Mucosa of gallbladder (tissue), 1 donor: ENCODE data around the gene ARF1. TPM values are rescaled to one million over a fixed set of nuclear protein-coding genes. Genes with fewer than 3 reads are reported as not detected.

Source experiments
- DNase-seq: peaks from one replicate; pipeline ENCODE4 v3.0.0-alpha.2; 2020; ENCODE audit warnings: low spot score
- total RNA-seq: library from RNA; stranded (reverse); gene quantifications from one replicate; pipeline ENCODE4 v1.2.1, GENCODE V29; 2021
- donor health status: DM: no; HTN: no; CAD: no.

The ARF1 gene
- total RNA-seq, 1 donor from 2014 or later = 419 TPM

DNA sequence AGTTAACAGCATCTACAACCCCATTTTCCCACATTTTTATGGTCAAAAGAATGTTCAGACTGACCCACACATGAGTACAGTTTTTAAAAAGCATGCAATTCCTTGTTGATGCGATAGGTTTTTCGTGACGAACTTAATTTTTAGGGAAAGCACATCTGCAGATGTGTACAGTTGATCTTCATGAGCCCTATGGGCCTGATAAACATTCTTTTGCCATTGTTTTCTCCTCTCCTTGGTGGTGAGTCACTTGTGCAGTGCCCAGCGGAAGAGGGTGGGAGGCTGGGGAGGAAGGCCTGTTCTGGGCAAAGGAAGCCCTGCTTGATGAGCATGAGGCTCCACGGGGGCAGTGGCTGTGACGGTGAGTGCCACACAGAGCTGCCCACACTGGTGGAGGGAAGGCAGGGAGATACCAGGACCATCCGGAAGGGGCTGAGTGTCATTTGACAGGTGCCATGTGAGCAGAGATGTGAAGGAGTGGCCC, 5.3 kb downstream of the ARF1 start:
- no peak for DNase-seq

DNA sequence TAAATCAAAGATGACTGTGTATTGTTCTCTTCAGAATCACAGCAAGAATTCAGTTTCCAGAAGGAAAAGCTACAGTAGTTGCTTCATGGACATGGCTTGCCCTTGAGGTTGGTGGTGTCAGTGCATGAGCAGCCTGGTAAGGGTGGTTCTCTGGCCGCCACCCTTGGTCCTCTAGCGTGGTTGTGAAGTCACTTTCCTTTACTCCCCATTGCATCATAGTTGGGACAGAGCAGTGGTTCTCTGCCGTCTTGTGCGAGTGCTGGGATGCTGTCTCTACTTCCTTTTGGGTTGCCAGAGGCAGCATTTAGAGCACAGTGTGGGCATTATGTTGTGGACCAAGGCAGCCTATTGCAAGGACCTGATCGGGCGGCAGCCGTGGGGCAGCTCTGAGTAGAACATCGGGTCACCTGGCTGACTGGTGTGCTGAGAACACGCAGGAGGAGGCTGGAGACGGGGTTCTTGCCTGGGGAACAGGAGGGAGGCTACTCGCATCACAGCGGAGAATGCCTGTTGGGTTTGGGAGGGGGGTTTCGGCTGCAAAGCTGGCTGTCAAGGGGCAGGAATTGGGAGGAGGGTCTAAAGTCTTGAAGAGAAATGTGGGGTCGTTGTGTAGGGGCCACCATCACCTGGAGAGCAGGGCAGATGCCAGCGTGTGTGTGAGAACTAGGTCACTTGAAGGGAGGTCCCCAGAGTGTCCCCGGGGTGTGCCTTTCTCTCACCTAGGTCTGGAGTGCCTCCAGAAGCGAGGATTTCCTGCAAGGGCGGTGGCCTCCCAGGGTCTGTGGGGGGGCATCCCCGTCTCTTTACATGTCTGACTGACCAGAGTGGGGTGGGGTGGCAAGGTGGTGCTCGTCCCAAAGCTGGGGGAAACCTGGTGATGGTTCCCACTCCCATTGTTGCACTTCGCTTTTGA, 6.3 kb downstream of the ARF1 start:
- no peak for DNase-seq

DNA sequence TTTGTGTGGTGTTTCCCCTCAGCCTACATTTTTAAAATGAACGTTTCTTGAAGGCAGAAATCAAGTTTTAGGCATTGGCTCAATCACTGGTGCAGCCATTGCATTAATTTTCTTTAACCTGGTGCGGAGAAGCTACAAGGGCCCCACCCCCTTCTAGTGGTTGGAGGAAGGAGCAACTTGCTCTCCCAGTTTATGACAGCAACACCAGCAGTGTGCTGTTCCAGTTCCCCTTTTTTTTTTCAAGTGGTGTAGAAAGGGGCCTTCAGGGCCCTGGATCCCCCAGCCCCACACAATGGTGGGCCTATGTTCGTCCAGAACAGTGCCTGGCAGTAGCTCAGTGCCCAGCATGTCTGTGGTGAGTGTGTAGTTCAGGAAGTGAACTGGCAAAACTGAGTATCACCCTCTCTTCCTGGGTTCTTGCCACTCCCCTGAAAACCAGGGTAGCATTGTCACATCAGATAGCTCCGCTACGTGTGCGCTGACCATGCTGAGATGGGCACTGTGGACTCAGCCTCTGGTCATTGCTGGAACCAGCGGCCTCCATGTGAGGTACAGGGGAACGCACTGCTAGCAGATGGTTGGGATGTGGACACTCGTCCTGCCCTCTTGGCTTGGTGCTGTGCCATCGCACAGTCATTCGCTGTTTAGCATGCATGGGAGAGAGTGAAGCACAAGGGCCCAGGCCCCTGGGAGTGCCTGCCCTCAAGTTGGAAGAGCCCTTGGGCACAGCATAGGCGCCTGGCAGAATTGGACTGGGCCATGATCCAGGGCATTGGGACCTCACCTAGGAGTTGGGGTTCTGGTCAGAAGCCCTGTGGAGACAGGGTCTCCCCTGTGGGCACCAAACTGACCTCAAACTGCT, 7.2 kb downstream of the ARF1 start:
- no peak for DNase-seq

DNA sequence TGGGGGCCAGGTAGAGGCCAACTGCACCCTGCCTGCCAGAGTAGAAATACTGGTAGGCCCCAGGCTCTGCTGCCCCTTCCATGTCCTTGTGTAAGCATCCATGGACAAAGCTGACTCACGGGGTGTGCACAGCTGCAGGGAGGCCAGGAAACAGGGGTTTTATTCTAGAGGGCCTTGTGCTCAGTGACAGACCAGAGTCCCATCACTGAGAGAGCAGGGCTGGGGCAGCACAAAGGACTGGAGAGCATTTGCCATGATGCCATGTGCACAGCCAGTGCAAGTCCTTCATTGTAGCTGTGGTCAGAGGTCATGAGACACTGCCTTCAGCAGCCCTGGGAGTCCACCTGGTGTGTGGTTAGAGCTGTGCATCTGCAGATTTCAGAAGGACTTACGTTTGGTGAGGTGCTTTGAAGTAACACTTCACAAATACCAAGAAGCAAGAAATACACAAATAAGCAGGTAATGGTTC, 8.1 kb downstream of the ARF1 start:
- DNase-seq = no peak

DNA sequence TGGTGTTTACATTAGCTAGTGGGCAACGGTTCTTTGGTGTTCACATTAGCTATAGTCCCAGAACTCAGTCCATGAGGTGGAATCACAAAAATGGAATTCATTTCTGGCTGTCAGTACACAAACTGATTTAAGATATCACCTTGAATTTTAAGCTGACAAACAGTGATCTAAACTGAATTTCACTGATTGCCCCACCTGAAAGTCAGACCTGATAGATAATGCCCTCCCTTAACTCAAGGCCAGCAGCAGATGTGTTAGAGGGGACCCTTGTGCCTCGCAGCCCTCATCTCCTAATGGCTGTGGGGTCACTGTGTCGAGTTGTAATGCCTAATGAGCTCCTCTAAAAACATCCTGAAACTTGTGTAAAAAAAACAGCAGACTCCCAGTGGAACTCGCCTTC, 8.6 kb downstream of the ARF1 start:
- DNase-seq = no peak

DNA sequence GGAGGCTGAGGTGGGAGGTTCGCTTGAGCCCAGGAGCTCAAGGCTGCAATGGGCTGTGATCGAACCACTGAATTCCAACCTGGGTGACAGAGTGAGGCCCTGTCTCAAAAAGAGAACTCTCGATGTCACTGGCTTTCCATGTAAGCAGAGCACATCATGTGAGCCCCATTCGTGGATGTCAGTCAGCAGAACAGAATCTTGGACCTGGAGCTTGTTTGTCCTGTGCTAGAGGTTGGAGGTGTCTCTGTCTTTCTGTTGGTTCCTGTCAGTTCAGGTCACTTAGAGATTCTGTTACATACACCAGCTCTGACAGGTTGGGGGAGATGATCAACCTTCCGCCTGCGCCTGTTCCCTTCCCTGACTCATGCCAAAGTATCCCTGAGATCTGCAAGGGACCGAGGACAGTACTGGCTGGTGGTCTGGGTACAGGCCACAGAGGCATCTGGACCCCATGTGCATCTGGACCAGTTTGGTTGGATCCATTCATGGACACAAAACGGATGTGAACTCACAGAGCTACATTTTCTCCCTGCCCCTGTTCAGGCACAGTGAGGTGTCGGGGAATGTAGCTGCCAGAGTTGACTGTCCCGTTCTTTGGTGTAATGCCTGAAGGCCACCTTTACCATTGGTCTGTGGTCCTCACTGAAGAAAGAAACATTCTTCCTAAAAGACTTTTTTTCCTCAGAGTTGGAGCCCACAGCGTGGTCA, 10.0 kb downstream of the ARF1 start:
- DNase-seq = no peak

DNA sequence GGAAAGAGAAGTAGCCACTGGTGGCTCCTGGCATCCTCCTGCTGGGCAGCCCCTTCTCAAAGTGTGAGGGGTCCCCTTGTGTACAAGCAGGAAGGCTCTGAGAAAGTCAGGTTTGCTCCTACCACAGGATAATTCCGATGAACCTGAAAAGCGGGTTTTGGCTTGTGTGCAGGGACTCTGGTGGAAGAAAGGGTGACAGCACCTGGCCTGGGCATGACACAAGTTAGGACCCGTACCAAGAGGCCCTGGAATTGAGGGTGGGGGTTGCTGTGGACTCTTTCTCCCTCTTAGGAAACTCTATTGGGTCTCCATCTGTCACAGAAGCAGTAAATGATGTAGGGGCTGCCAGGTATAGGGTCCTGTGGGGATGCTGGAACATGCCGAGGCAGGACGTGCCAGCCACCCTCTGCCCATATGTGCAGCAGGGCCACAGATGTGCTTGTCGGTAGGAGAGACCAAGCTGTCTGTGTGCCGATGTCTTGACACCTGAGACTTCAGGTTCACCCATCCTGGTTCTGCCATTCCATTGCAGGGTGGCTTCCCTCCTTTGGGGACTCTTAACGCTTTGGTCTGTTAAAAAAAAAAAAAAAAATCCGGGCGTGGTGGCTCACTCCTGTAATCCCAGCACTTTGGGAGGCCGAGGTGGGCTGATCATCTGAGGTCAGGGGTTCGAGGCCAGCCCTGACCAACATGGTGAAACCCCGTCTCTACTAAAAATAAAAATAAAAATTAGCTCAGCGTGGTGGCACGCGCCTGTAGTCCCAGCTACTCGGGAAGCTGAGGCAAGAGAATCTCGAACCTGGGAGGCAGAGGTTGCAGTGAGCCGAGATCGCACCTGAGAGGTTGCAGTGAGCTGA, 10.8 kb downstream of the ARF1 start:
- DNase-seq = no peak

DNA sequence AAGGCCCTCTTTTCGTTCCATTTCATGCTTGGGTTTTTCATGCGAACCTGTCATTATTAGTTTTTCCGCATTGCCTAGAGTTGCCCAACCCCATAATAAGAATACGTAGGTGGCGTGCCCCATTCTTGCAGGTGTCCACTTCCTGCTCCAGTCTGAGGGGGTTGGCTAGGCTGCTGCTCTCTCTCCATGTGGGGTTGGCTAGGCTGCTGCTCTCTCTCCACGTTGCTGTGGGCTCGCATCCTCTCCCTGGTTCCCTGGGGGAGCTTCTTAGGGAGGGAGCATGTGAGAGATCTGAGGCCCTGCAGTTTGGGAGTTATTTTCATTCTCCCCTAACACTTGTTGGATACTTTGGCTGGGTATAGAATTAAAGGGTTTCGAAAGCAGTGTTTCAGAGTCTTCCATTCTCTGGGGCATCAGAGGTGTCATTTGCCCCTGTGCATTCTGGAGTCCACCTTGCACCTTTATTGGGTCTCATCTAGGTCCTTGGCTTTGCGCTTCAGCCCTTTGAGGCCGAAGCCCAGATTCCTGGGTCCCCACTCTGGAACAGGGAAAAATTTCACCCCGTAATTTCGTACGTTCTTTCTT, 12.0 kb downstream of the ARF1 start:
- no peak for DNase-seq

DNA sequence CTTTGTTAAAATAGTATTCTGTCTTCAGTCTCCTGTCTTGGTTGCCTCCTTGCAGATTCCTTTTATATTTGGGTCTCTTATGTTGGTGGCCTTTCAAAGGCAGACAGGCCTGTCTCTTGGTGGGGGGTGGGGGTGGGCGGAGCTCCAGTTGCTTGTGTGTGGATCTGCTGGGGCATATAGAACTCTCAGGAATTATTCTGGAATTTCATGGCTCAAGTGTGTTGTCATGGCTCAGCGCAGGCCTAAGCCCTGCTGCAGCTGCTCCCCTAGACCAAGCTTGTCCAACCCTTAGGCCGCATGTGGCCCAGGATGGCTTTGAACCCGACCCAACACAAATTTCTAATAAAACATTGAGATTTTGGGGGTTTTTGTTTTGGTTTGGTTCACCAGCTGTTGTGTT, 12.7 kb downstream of the ARF1 start:
- DNase-seq = no peak

DNA sequence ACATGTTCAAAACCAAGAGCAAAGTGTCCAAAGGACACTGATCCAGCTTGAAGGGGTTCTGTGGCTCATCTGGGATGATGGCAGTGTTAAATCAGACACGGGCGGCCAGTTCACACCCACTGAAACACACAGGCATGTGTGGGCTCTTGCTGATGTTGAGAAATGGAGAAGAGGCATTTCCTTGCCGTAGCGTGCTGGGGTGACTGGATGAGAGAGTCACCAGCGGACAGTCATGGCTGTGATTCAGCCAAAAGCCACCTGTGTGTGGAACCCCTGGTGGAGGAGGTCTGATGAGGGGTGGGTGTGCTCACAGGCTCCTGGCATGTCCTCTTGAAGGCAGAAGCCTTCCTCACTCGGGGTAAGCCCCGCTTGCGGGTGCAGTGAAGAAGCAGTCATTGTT, 13.4 kb downstream of the ARF1 start:
- DNase-seq = no peak

DNA sequence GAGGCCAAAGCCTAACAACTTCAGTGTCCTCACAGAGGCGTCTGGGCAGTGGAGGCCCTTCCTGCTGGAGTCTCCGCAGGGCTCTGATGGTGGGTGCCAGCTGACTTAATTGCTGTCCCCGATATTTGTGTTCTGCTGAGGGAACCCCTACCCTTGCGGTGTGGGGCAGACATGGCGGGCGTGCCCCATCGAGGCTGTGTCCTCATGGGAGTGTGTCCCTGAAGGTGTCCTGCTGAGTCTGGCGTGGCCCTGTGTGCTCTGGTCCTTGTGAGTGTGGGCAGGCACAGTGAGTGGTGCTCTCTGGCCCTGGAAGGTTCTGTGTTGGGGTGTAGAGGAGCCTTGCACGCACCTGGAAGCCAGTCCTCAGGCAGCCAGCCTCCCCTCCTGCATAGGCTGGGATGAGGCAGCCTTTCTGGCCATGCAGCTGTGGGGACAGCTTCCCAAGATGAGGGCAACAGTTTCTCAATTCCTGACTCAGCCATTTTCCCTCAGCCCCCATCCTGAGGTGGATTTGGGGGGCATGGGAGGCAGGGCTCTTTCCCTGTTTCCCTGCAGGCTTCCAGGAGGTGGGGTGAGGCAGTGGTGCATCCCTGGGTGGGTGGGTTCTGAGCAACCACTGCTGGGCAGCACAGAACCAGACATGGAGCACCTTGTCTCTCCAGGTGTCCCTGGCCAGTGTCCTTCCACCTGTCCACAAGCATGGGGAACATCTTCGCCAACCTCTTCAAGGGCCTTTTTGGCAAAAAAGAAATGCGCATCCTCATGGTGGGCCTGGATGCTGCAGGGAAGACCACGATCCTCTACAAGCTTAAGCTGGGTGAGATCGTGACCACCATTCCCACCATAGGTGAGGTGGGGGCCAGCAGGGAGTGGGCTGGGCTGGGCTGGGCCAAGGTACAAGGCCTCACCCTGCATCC, 14.2 kb downstream of the ARF1 start:
- no peak for DNase-seq

DNA sequence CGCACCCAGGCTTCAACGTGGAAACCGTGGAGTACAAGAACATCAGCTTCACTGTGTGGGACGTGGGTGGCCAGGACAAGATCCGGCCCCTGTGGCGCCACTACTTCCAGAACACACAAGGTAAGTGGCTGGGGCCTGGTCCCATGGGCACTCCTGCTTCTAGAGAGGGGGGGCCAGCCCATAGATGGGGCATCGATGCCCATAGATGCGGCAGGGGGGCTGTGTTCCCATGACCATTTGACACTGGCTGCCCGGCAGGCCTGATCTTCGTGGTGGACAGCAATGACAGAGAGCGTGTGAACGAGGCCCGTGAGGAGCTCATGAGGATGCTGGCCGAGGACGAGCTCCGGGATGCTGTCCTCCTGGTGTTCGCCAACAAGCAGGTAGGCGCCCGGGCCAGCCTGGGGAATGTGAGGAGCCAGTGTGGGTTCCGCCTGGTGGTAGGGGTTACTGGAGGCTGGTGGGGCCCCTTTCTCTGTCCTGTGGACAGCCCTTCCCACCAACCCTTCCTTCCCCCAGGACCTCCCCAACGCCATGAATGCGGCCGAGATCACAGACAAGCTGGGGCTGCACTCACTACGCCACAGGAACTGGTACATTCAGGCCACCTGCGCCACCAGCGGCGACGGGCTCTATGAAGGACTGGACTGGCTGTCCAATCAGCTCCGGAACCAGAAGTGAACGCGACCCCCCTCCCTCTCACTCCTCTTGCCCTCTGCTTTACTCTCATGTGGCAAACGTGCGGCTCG, 15.0 kb downstream of the ARF1 start:
- DNase-seq = no peak

DNA sequence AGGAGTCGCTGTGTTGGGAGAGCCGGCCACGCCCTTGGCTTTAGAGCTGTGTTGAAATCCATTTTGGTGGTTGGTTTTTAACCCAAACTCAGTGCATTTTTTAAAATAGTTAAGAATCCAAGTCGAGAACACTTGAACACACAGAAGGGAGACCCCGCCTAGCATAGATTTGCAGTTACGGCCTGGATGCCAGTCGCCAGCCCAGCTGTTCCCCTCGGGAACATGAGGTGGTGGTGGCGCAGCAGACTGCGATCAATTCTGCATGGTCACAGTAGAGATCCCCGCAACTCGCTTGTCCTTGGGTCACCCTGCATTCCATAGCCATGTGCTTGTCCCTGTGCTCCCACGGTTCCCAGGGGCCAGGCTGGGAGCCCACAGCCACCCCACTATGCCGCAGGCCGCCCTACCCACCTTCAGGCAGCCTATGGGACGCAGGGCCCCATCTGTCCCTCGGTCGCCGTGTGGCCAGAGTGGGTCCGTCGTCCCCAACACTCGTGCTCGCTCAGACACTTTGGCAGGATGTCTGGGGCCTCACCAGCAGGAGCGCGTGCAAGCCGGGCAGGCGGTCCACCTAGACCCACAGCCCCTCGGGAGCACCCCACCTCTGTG, 15.9 kb downstream of the ARF1 start:
- DNase-seq = no peak

DNA sequence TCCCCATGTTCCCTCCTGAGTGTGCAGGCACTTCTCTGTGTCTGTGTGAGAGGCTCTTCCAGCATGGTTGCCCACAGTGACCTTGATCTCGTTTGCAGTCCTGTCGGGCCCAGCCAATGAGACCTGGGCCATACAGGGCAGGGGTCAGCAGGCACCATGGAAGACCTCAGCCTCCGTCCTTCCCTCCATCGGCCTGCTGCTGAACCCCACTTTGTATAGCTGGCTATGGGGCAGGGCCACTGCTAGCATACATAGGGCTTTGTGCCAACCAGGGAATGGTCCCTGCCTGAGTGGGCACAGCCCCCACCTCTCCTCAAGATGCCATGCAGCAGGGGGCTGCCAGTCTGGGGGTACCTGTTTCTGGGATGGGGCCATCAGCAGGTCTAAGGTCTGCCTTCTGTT, 16.8 kb downstream of the ARF1 start:
- no peak for DNase-seq

DNA sequence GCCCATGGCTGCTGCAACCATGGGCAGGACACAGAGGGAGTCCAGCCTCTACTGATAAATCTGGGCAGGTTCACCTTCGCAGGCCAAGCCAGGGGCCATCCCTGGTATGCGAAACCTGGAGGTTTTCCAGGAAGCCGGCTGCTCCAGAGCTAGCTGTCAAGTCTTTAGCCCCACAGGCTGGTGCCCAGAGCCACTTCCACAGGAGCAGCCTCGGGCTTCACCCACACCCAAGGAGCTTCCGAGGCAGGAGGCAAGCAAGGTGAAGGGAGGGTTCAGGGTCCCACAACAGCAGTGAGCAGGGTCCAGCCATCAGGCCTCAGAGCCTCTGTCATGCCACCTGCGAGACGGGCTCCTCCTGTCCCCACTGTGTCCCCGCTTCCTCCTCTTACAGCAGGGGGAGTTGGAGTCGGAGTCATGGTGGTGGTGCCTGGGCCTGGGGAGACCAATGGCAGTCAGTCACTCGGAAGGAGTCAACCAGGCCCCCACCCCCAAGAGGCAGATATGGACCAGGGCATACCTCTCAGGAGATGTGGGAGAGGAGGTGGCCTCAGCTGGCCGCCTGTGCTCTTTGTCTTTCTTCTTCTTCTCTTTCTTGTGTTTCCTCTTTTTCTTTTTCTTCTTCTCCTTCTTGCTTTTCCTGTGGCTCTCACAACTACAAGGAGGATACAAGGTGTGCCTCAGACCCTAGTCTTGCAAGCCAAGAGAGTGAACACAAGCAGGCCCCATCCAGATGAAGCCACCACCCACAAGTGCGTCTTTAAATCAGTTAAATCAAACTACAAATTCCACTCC, 18.5 kb downstream of the ARF1 start:
- no peak for DNase-seq

DNA sequence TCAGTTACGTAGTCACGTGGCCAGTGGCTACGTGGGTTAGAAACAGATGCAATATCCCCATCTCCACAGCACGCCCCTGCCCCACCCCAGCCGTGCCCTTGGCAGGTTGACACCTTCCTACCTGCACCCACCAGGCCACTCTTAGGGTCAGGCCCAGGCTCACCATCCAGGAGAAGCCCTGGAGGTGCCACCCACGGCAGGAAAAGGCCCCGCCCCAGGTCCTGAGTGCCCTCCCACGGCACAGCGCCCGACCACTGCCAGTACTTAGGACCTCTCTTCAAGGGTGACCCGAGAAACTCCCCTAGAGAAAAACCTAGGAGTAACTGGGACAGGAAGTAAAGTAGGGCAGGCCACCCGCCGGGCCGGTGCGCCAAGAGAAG, 19.1 kb downstream of the ARF1 start:
- no peak for DNase-seq

DNA sequence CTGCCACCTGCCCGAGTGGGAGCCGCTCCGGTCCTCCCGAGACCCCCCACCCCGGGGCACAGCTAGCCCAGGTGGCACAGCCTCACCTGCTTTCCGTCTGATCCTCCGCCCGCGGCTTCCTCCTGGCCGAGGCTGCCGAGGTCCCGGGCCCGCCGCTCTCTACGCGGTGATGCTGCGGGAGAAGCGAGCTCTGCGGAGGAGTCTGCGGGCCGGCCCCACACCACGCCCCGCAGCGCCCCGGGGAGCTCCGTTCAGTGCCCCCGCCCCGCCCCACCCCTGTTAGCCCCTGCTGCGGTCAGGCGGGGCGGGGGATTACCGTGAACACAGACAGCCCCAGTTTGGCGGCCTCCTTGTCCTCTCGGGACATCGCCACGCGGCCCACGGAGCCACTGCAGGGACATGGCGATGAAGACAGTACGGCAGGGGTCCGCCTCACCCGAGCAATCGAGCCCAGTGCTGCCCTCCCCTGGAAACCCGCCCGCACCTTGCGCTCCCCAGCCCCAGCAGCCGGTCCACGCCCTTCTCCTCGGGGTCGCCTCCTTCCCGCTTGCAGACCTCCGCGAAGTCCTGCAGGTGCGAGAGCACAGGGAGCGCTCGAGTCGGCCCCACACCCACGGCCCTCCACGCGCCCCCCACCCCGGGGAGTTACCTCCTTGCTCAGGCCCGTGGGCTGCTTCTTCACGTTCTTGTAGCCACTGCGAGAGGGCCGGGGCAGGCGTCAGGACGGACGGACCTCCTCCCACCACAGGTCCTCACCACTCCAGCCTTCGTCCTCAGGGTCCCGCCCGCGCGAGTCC, 19.7 kb downstream of the ARF1 start:
- no peak for DNase-seq
